IMR-90 (cell line): ENCODE results near the gene C14orf39. TPM values are rescaled to one million over a fixed set of nuclear protein-coding genes. Genes with fewer than 3 reads are reported as not detected.

Experiments
- ATAC-seq: fragments of 200-7000 bp; cut with Tn5 transposase; 2 replicates; pipeline ENCODE4 v1.9.1; 2020; ENCODE audit warnings: low read depth, mild to moderate bottlenecking, moderate library complexity
- BruUV-seq: library from RNA; stranded (reverse); fragments of 400-500 nt; replicated peaks from 2 replicates; lab custom pipeline; 2021; lab: Mats Ljungman, UMichigan
- CTCF ChIA-PET: fragments of 300-600 bp; formaldehyde crosslinking; extraction: SDS; loops from one replicate; lab custom pipeline; 2021; ENCODE audit warnings: antibody characterized with exemption; lab: Yijun Ruan, JAX
- POLR2A ChIA-PET: fragments of 300-600 bp; sonication (Branson Sonifier 250); formaldehyde crosslinking; loops from one replicate; lab custom pipeline; 2022; ENCODE audit warnings: antibody characterized with exemption; ENCODE audit not compliant: unreplicated experiment; lab: Charles Lee
- DNase-seq: peaks from one replicate; pipeline ENCODE4 v3.0.0; 2013
- H2AFZ ChIP-seq: replicated peaks from 2 replicates; pipeline ENCODE3; 2013; ENCODE audit warnings: low read length, mild to moderate bottlenecking; ENCODE audit not compliant: poor library complexity
- H2AK5ac ChIP-seq: 2 replicates; pipeline ENCODE4 v1.6.1; 2013; ENCODE audit warnings: low read depth, low read length, inconsistent platforms
- H2AK9ac ChIP-seq: replicated peaks from 2 replicates; pipeline ENCODE3; 2013; ENCODE audit warnings: mild to moderate bottlenecking, low read depth, low read length, moderate library complexity; ENCODE audit not compliant: poor library complexity
- H2BK120ac ChIP-seq: 2 replicates; pipeline ENCODE4 v1.6.1; 2013; ENCODE audit warnings: low read depth, low read length, inconsistent platforms
- H2BK15ac ChIP-seq: 3 replicates; pipeline ENCODE4 v1.6.1; 2013; ENCODE audit warnings: low read depth, low read length, inconsistent platforms
- H2BK20ac ChIP-seq: 2 replicates; pipeline ENCODE4 v1.6.1; 2013; ENCODE audit warnings: low read depth, mild to moderate bottlenecking, inconsistent platforms, low read length, moderate library complexity
- H2BK5ac ChIP-seq: 2 replicates; pipeline ENCODE4 v1.6.1; 2013; ENCODE audit warnings: mild to moderate bottlenecking, low read depth, low read length, inconsistent platforms; ENCODE audit not compliant: poor library complexity, severe bottlenecking
- H3K14ac ChIP-seq: replicated peaks from 2 replicates; pipeline ENCODE4 v1.6.1; 2013; ENCODE audit warnings: low read depth, low read length, inconsistent platforms
- H3K18ac ChIP-seq: 2 replicates; pipeline ENCODE4 v1.6.1; 2013; ENCODE audit warnings: low read depth, low read length, control low read depth
- H3K23ac ChIP-seq: 2 replicates; pipeline ENCODE4 v1.6.1; 2013; ENCODE audit warnings: low read depth, low read length, inconsistent platforms
- H3K27ac ChIP-seq: 2 replicates; pipeline ENCODE4 v1.5.1; 2013; ENCODE audit warnings: mild to moderate bottlenecking, control low read depth, low read length; ENCODE audit not compliant: insufficient read depth
- H3K27me3 ChIP-seq: 2 replicates; pipeline ENCODE4 v1.6.1; 2013; ENCODE audit warnings: low read length; ENCODE audit not compliant: control insufficient read depth, insufficient read depth
- H3K36me3 ChIP-seq: 2 replicates; pipeline ENCODE4 v1.6.1; 2013; ENCODE audit warnings: low read length, mixed read lengths; ENCODE audit not compliant: control insufficient read depth, insufficient read depth
- H3K4ac ChIP-seq: 2 replicates; pipeline ENCODE4 v1.6.1; 2013; ENCODE audit warnings: low read depth, low read length, inconsistent platforms
- H3K4me1 ChIP-seq: 2 replicates; pipeline ENCODE4 v1.6.1; 2013; ENCODE audit warnings: low read length, mixed read lengths; ENCODE audit not compliant: control insufficient read depth, insufficient read depth
- H3K4me2 ChIP-seq: 2 replicates; pipeline ENCODE4 v1.6.1; 2013; ENCODE audit warnings: low read depth, mild to moderate bottlenecking, control low read depth, low read length, moderate library complexity
- H3K4me3 ChIP-seq: 2 replicates; pipeline ENCODE4 v1.5.1; 2013; ENCODE audit warnings: low read depth, mild to moderate bottlenecking, control low read depth, low read length, moderate library complexity; ENCODE audit not compliant: insufficient read depth
- H3K56ac ChIP-seq: 2 replicates; pipeline ENCODE4 v1.6.1; 2013; ENCODE audit warnings: low read length, inconsistent platforms; ENCODE audit not compliant: insufficient read depth; ENCODE audit errors: extremely low read depth
- H3K79me1 ChIP-seq, 2 experiments: 2 replicates each; pipeline ENCODE4 v1.6.1; 2013; ENCODE audit warnings: low read length in 2 of 2, inconsistent platforms in 1 of 2, low read depth in 1 of 2
- H3K9ac ChIP-seq: 2 replicates; pipeline ENCODE4 v1.6.1; 2013; ENCODE audit warnings: low read depth, low read length, control low read depth
- H3K9me1 ChIP-seq: 2 replicates; pipeline ENCODE4 v1.6.1; 2013; ENCODE audit warnings: low read length, inconsistent platforms; ENCODE audit not compliant: insufficient read depth
- H3K9me3 ChIP-seq: 2 replicates; pipeline ENCODE4 v1.6.1; 2013; ENCODE audit warnings: low read length; ENCODE audit not compliant: control insufficient read depth, insufficient read depth
- H4K20me1 ChIP-seq: 2 replicates; pipeline ENCODE4 v1.6.1; 2013; ENCODE audit warnings: low read length, inconsistent platforms; ENCODE audit not compliant: insufficient read depth
- H4K5ac ChIP-seq: 2 replicates; pipeline ENCODE4 v1.6.1; 2013; ENCODE audit warnings: mild to moderate bottlenecking, low read depth, low read length, control low read depth
- H4K8ac ChIP-seq, 2 experiments: 2 replicates each; pipeline ENCODE4 v1.6.1; 2013; ENCODE audit warnings: low read depth in 2 of 2, low read length in 2 of 2, control low read depth in 1 of 2, inconsistent platforms in 1 of 2
- H4K91ac ChIP-seq: 2 replicates; pipeline ENCODE4 v1.6.1; 2013; ENCODE audit warnings: low read depth, low read length, inconsistent platforms; ENCODE audit not compliant: insufficient read depth
- BHLHE40 ChIP-seq: fragments of 150-350 bp; IDR thresholded peaks from 2 replicates; pipeline ENCODE4 v1.6.1; 2016; ENCODE audit warnings: mild to moderate bottlenecking, low read depth, low read length
- CEBPB ChIP-seq: IDR thresholded peaks from 2 replicates; pipeline ENCODE4 v1.6.1; 2012; ENCODE audit warnings: low read depth, low read length, improper control_type of control experiment
- CHD1 ChIP-seq: IDR thresholded peaks from 2 replicates; pipeline ENCODE4 v1.6.1; 2012; ENCODE audit warnings: low read depth, low read length, improper control_type of control experiment
- CTCF ChIP-seq: conservative IDR thresholded peaks from 2 replicates; pipeline ENCODE4 v1.5.1; 2012; ENCODE audit warnings: mild to moderate bottlenecking, low read depth, low read length, improper control_type of control experiment
- ELK1 ChIP-seq: fragments of 150-350 bp; IDR thresholded peaks from 2 replicates; pipeline ENCODE4 v1.6.1; 2016; ENCODE audit warnings: low read depth, mild to moderate bottlenecking, low read length, moderate library complexity, borderline replicate concordance
- FOS ChIP-seq: fragments of 150-350 bp; IDR thresholded peaks from 2 replicates; pipeline ENCODE4 v1.6.1; 2016; ENCODE audit warnings: low read depth, low read length
- MAFK ChIP-seq: IDR thresholded peaks from 2 replicates; pipeline ENCODE4 v1.6.1; 2012; ENCODE audit warnings: low read depth, low read length, improper control_type of control experiment
- MAZ ChIP-seq: IDR thresholded peaks from 2 replicates; pipeline ENCODE4 v1.6.1; 2012; ENCODE audit warnings: low read depth, mild to moderate bottlenecking, low read length, improper control_type of control experiment, moderate library complexity, borderline replicate concordance
- MXI1 ChIP-seq: IDR thresholded peaks from 2 replicates; pipeline ENCODE4 v1.6.1; 2012; ENCODE audit warnings: low read depth, mild to moderate bottlenecking, low read length, moderate library complexity, borderline replicate concordance
- NFE2L2 ChIP-seq: fragments of 150-350 bp; IDR thresholded peaks from 2 replicates; pipeline ENCODE4 v1.6.1; 2016; ENCODE audit warnings: low read depth, mild to moderate bottlenecking, low read length
- POLR2A ChIP-seq: IDR thresholded peaks from 2 replicates; pipeline ENCODE4 v1.6.1; 2012; ENCODE audit warnings: mild to moderate bottlenecking, low read depth, low read length
- RAD21 ChIP-seq: IDR thresholded peaks from 2 replicates; pipeline ENCODE4 v1.6.1; 2012; ENCODE audit warnings: low read length, improper control_type of control experiment
- RCOR1 ChIP-seq: IDR thresholded peaks from 2 replicates; pipeline ENCODE4 v1.6.1; 2012; ENCODE audit warnings: mild to moderate bottlenecking, low read length, improper control_type of control experiment; ENCODE audit not compliant: insufficient replicate concordance
- RFX5 ChIP-seq: IDR thresholded peaks from 2 replicates; pipeline ENCODE4 v1.8.0; 2012; ENCODE audit warnings: low read depth, mild to moderate bottlenecking, low read length, moderate library complexity
- SMC3 ChIP-seq: fragments of 150-350 bp; IDR thresholded peaks from 2 replicates; pipeline ENCODE4 v1.6.1; 2016; ENCODE audit warnings: low read depth, mild to moderate bottlenecking, antibody characterized with exemption, low read length, moderate library complexity
- USF2 ChIP-seq: fragments of 150-350 bp; IDR thresholded peaks from 2 replicates; pipeline ENCODE4 v1.6.1; 2017; ENCODE audit warnings: mild to moderate bottlenecking, antibody characterized with exemption, low read length, low read depth
- WGBS, 2 experiments: methylation state at CpG; one replicate each; pipeline versions ENCODE4 v1.1.5 to v1.1.7; 2013; ENCODE audit warnings: missing lambda C conversion rate in 2 of 2; ENCODE audit not compliant: insufficient read length in 1 of 2; ENCODE audit errors: extremely low coverage in 2 of 2; 5-methylcytosine and 5-hydroxymethylcytosine counted together
- dilution Hi-C: fragments of 300-500 bp; cut with HindIII; formaldehyde crosslinking; loops from one replicate; pipeline ENCODE4 v1.14.3; 2018; ENCODE audit warnings: low sequenced_read_pairs; ENCODE audit not compliant: unreplicated experiment
- in situ Hi-C: fragments of 300-500 bp; cut with MboI; formaldehyde crosslinking; loops from 3 replicates; pipeline ENCODE4 v1.14.3; 2019; ENCODE audit warnings: low sequenced_read_pairs, inconsistent platforms, mixed read lengths
- intact Hi-C: fragments of 100-400 bp; cut with micrococcal nuclease; formaldehyde crosslinking; loops from 2 replicates; pipeline ENCODE4 v1.10.0; 2022
- polyA plus RNA-seq, 3 experiments: library from polyadenylated mRNA; depleted of rRNA; stranded (reverse); fragments of >200 nt; gene quantifications; 2 replicates each; pipeline ENCODE4 v1.2.3, GENCODE V29; 2012; ENCODE audit warnings: low replicate concordance in 1 of 3
- total RNA-seq: library from RNA; depleted of rRNA; stranded (reverse); fragments of >200 nt; gene quantifications from 2 replicates; pipeline ENCODE4 v1.2.3, GENCODE V29; 2012

Gene C14orf39
- total and polyA plus RNA-seq, 2 of the 4 experiments (the other 2 are of a cell fraction): 0.36 to 0.38 TPM

- Histone ChIP-seq H3K9me3 (no peaks in the 10 kb centered on the region; the same call in 1 of the 2 replicates), H3K4me3 (no peak overlapping the region), H3K27me3 (peaks cover 11% of the 10 kb centered on the region), H3K4me1 (no peaks in the 10 kb centered on the region), H2AK9ac (no peak overlapping the region), H4K20me1 (no peaks in the 10 kb centered on the region), H2BK5ac (no peak overlapping the region), H3K9ac (no peak overlapping the region), H3K14ac (no peak overlapping the region), H3K36me3 (no peaks in the 10 kb centered on the region), H3K23ac (no peak overlapping the region), H3K27ac (no peak overlapping the region), H3K18ac (no peak overlapping the region), H2BK20ac (no peak overlapping the region), H2AFZ (no peak overlapping the region), H3K56ac (no peak overlapping the region), H3K4ac (no peak overlapping the region), H4K5ac (no peak overlapping the region), H4K8ac (no peak overlapping the region), H4K91ac (no peak overlapping the region), H3K4me2 (no peak overlapping the region), H2BK120ac (no peak overlapping the region), H3K9me1 (no peaks in the 10 kb centered on the region), H2BK15ac (no peak overlapping the region), H3K79me1 (no peaks in the 10 kb centered on the region), H2AK5ac (no peak overlapping the region)
- DNase-seq: no peak
- WGBS, 2 experiments: no CpG with 5 or more reads among the region's 3 CpGs
- ChIA-PET CTCF (interaction anchor here (0.6 kb wide), 1 partner anchor 73 kb away, joined by 3 read pairs; no protein-coding TSS in a partner anchor), POLR2A (no interaction called here)
- BruUV-seq: no TSS peak
- intact Hi-C loops (no loop called here), in situ Hi-C loops (no loop called here), dilution Hi-C loops (no loop called here)
- no peak for TF ChIP-seq CEBPB
- TF ChIP-seq SMC3: no peak
- TF ChIP-seq NFE2L2: no peak
- no peak for TF ChIP-seq POLR2A
- no peak for TF ChIP-seq RCOR1
- TF ChIP-seq MAZ: no peak
- TF ChIP-seq RAD21: no peak
- no peak for TF ChIP-seq ELK1
- no peak for TF ChIP-seq MAFK
- TF ChIP-seq CHD1: no peak
- no peak for TF ChIP-seq CTCF
- TF ChIP-seq RFX5: no peak
- no peak for TF ChIP-seq MXI1
- no peak for TF ChIP-seq USF2
- TF ChIP-seq FOS: no peak
- no peak for TF ChIP-seq BHLHE40
- ATAC-seq: no peak
Observed at GRCh38 chr14:60490270-60490669, 4.4 kb upstream of the C14orf39 start.
